ENCODE results near the gene PFKL. TPM values are rescaled to one million over a fixed set of nuclear protein-coding genes. Genes with fewer than 3 reads are reported as not detected.
"Not testable (repeated sequence)": the region's sequence is repeated elsewhere in the genome, so short reads cannot be mapped to it uniquely, and the experiment has no call there.

PFKL gene
- polyA plus RNA-seq, 1 donor (not counting 4 experiments of a cell fraction or from before 2014, with no cell fraction given): 46.6 TPM

- Histone ChIP-seq H4K20me1 (ENCODE audit: control insufficient read depth, extremely low read depth, insufficient read depth, low read length) (no peaks in the 10 kb centered on the region), H3K4me1 (ENCODE audit: control insufficient read depth, extremely low read depth, insufficient read depth, low read length) (no peaks in the 10 kb centered on the region), H3K9ac (ENCODE audit: control insufficient read depth, extremely low read depth, insufficient read depth, low read length) (no peak overlapping the region), H3K4me2 (ENCODE audit: control insufficient read depth, extremely low read depth, insufficient read depth, low read depth, low read length) (no peak overlapping the region), H2AFZ (ENCODE audit: control insufficient read depth, low read length) (no peak overlapping the region), H3K79me2 (ENCODE audit: control insufficient read depth, insufficient read depth, low read length) (no peaks in the 10 kb centered on the region), H3K27me3 (ENCODE audit: control insufficient read depth, extremely low read depth, insufficient read depth, low read length) (peaks cover 30% of the 10 kb centered on the region), H3K9me3 (ENCODE audit: control insufficient read depth, low read depth, low read length) (no peaks in the 10 kb centered on the region), H3K36me3 (ENCODE audit: control insufficient read depth in 2 of 2, extremely low read depth in 1 of 2, insufficient read depth in 2 of 2, low read length in 2 of 2) (no peaks in the 10 kb centered on the region), H3K9me1 (ENCODE audit: control insufficient read depth, extremely low read depth, insufficient read depth, low read length) (no peaks in the 10 kb centered on the region), H3K4me3 (ENCODE audit: control insufficient read depth in 2 of 3, extremely low read depth in 1 of 3, insufficient read depth in 2 of 3, low read depth in 1 of 3, low read length in 3 of 3) (no peak overlapping the region), H3K27ac (ENCODE audit: control insufficient read depth, insufficient read depth, low read length) (no peak overlapping the region)
- TF ChIP-seq EZH2 (IDR thresholded peaks at IDR 0.05; ENCODE audit: low read length) (no peak), CTCF (optimal IDR thresholded peaks at IDR 0.05 in 1 of 3, IDR thresholded peaks at IDR 0.05 in 1 of 3, conservative IDR thresholded peaks at IDR 0.05 in 1 of 3; ENCODE audit: extremely low read depth in 1 of 3, insufficient read depth in 2 of 3, low read length in 3 of 3) (no peak)
- DNase-seq (ENCODE audit: low read depth, low spot score) (no peak), FAIRE-seq (no peak)
- dilution Hi-C loops (cut with MboI; ENCODE audit: extremely low pct_ligation_motif_present, low sequenced_read_pairs): no loop called here
These were observed 17.5 kb upstream of the PFKL start for GRCh38 chr21:44282370-44282769.

- H3K36me3 ChIP-seq (ENCODE audit: control insufficient read depth in 2 of 2, extremely low read depth in 1 of 2, insufficient read depth in 2 of 2, low read length in 2 of 2); H3K4me2 ChIP-seq (ENCODE audit: control insufficient read depth, extremely low read depth, insufficient read depth, low read depth, low read length); H3K27ac ChIP-seq (ENCODE audit: control insufficient read depth, insufficient read depth, low read length); H3K9me1 ChIP-seq (ENCODE audit: control insufficient read depth, extremely low read depth, insufficient read depth, low read length); H2AFZ ChIP-seq (ENCODE audit: control insufficient read depth, low read length); H3K79me2 ChIP-seq (ENCODE audit: control insufficient read depth, insufficient read depth, low read length); H3K4me3 ChIP-seq (ENCODE audit: control insufficient read depth in 2 of 3, extremely low read depth in 1 of 3, insufficient read depth in 2 of 3, low read depth in 1 of 3, low read length in 3 of 3); H4K20me1 ChIP-seq (ENCODE audit: control insufficient read depth, extremely low read depth, insufficient read depth, low read length); H3K4me1 ChIP-seq (ENCODE audit: control insufficient read depth, extremely low read depth, insufficient read depth, low read length); H3K9me3 ChIP-seq (ENCODE audit: control insufficient read depth, low read depth, low read length); H3K9ac ChIP-seq (ENCODE audit: control insufficient read depth, extremely low read depth, insufficient read depth, low read length); DNase-seq (ENCODE audit: low read depth, low spot score); FAIRE-seq; dilution Hi-C loops (cut with MboI; ENCODE audit: extremely low pct_ligation_motif_present, low sequenced_read_pairs): not testable (repeated sequence)
- H3K27me3 ChIP-seq (ENCODE audit: control insufficient read depth, extremely low read depth, insufficient read depth, low read length): peaks cover 37% of the 10 kb centered on the region
These were observed 16.6 kb upstream of the PFKL start for GRCh38 chr21:44283211-44283785.

- Histone ChIP-seq H3K27ac (ENCODE audit: control insufficient read depth, insufficient read depth, low read length) (no peak overlapping the region), H3K4me3 (ENCODE audit: control insufficient read depth in 2 of 3, extremely low read depth in 1 of 3, insufficient read depth in 2 of 3, low read depth in 1 of 3, low read length in 3 of 3) (no peak overlapping the region), H2AFZ (ENCODE audit: control insufficient read depth, low read length) (no peak overlapping the region), H3K36me3 (ENCODE audit: control insufficient read depth in 2 of 2, extremely low read depth in 1 of 2, insufficient read depth in 2 of 2, low read length in 2 of 2) (no peaks in the 10 kb centered on the region), H4K20me1 (ENCODE audit: control insufficient read depth, extremely low read depth, insufficient read depth, low read length) (peaks cover 3% of the 10 kb centered on the region), H3K79me2 (ENCODE audit: control insufficient read depth, insufficient read depth, low read length) (no peaks in the 10 kb centered on the region), H3K9me3 (ENCODE audit: control insufficient read depth, low read depth, low read length) (no peaks in the 10 kb centered on the region), H3K4me2 (ENCODE audit: control insufficient read depth, extremely low read depth, insufficient read depth, low read depth, low read length) (no peak overlapping the region), H3K4me1 (ENCODE audit: control insufficient read depth, extremely low read depth, insufficient read depth, low read length) (no peaks in the 10 kb centered on the region), H3K9me1 (ENCODE audit: control insufficient read depth, extremely low read depth, insufficient read depth, low read length) (no peaks in the 10 kb centered on the region), H3K27me3 (ENCODE audit: control insufficient read depth, extremely low read depth, insufficient read depth, low read length) (peaks cover 42% of the 10 kb centered on the region), H3K9ac (ENCODE audit: control insufficient read depth, extremely low read depth, insufficient read depth, low read length) (no peak overlapping the region)
- DNase-seq (ENCODE audit: low read depth, low spot score): no peak
- no peak for TF ChIP-seq EZH2 (IDR thresholded peaks at IDR 0.05; ENCODE audit: low read length)
- no peak for TF ChIP-seq CTCF (optimal IDR thresholded peaks at IDR 0.05 in 1 of 3, IDR thresholded peaks at IDR 0.05 in 1 of 3, conservative IDR thresholded peaks at IDR 0.05 in 1 of 3; ENCODE audit: extremely low read depth in 1 of 3, insufficient read depth in 2 of 3, low read length in 3 of 3)
- dilution Hi-C loops (cut with MboI; ENCODE audit: extremely low pct_ligation_motif_present, low sequenced_read_pairs): no loop called here
- FAIRE-seq: no peak
These were observed 15.9 kb upstream of the PFKL start for GRCh38 chr21:44283948-44284347.

All from keratinocyte (primary cell).